Parietal lobe (tissue), 1 donor: Measurements from ENCODE around the gene ELP4. TPM values are rescaled to one million over a fixed set of nuclear protein-coding genes. Genes with fewer than 3 reads are reported as not detected.

ENCODE experiments used
- total RNA-seq: library from RNA; depleted of rRNA; stranded (reverse); fragments of >200 nt; gene quantifications from one replicate; pipeline ENCODE4 v1.2.3, GENCODE V29; 2014

ELP4 gene, protein sequence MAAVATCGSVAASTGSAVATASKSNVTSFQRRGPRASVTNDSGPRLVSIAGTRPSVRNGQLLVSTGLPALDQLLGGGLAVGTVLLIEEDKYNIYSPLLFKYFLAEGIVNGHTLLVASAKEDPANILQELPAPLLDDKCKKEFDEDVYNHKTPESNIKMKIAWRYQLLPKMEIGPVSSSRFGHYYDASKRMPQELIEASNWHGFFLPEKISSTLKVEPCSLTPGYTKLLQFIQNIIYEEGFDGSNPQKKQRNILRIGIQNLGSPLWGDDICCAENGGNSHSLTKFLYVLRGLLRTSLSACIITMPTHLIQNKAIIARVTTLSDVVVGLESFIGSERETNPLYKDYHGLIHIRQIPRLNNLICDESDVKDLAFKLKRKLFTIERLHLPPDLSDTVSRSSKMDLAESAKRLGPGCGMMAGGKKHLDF
- 49.8 TPM for total RNA-seq

DNA sequence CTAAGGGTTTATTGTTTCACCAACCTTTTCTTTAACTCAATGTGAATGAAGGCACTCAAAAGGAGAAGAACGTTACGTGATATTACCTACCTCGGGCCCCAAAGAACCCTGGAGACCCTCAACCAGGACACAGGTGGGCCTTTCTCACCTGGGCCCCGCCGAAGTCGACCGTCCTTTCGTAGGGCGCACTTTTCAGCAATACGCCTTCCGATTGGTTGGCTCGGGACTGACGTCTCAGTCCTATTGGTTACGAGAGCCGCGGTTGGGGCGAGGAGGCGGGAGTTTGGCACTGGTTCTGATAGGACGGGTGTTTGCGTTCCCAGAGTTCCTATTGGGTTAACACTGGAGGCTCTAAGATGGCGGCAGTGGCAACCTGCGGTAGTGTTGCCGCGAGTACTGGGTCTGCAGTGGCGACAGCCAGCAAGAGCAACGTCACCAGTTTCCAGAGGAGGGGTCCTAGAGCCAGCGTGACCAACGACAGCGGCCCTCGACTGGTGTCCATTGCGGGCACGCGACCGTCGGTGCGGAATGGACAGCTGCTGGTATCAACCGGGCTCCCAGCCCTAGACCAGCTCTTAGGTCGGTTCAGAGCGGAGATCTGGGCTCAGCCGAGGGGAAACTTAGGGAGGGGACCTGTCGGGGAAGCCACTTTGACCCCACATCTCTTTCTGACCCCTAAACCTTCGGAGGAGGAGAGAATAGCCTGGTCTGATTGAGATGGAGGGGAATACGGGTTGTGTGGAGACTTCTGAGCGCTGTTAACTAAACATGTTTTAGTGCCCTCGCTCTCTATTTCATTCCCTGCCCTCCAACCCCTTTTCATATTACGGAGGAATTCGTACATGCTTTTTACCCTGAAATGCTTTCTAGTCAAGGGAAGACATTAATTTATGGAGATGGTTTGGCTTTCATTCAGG lies at the start of gene ELP4, which contains the start of gene IMMP1L:
Gene ELP4 (plus strand): TSS at position 339 of the 917 bp plus-strand sequence. CDS start 18 bp downstream, at position 357.
Gene IMMP1L (minus strand): TSS at position 194 of the 917 bp plus-strand sequence. CDS start 46,346 bp downstream, outside the sequence.

DNA sequence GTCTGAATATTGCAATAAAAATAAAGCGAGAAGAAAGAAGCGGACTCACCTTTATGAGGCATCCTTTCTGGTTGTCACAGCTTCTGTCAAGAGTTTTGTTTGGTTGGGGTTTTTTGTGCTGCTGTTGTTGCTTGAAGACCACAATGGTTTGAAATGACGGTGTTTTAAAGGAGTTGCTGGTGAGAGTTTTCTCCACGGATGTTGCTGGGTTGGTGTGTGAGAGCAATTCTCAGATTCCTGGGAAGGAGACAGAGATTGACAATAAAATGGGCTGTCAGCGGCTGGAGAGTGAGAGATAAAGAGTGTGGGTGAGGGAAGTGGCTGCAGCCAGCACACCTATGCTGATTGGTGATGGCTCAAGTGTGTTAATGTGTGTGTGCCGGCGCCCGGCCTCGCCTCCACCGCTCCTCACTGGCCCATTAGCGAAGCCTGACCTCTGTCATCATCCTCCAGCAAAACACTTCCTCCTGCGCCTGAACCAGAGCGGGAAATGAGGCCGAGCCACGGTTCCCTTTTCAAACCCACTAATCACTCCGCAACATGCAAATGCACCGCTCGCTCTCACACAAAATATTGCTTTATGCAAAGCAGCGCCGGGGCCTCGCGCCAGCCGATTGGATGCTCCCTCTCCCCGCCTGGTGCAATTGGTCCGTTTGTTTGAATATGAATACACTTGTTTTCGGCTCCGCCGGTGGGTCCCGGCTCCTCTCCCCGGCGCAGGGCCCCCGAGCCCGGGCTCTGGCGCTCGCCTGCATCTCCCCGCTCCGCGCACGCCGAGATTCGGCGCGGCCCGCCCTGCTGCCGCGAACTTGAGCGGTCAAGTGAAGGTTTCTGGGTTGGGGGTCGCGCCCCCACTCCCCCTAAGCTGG lies 301.4 kb downstream of the ELP4 start, which contains the start of gene PAX6:
Gene PAX6 (minus strand): TSS at position 544 of the 869 bp plus-strand sequence. CDS start 4,911 bp downstream, outside the sequence.

Other genes starting within 250 kb of the ELP4 start
- gene DCDC1, start 140.0 kb upstream of the ELP4 start, total RNA-seq: 1.9 TPM
- gene DNAJC24, start 139.9 kb upstream of the ELP4 start, total RNA-seq: 23.2 TPM
- gene IMMP1L, start 145 bp upstream of the ELP4 start, total RNA-seq: 45.1 TPM